ENCODE results near the gene SPPL2B.

- no peak for TF ChIP-seq POLR2A (IDR thresholded peaks at IDR 0.05)
- TF ChIP-seq CTCF (IDR thresholded peaks at IDR 0.05 in 4 of 5, conservative IDR thresholded peaks at IDR 0.05 in 1 of 5), result no peak
Observed at GRCh38 chr19:2398735-2399305, 70.3 kb downstream of the SPPL2B start.
